ENCODE measurements around the gene PRXL2B.
"Not testable (repeated sequence)": the region's sequence is repeated elsewhere in the genome, so short reads cannot be mapped to it uniquely, and the experiment has no call there.

Gene PRXL2B

GRCh38 chr1:2611621-2612437 lies 25.3 kb downstream of the PRXL2B start:
- DNase-seq (ENCODE audit: low spot score) (no peak), FAIRE-seq (no peak)

GRCh38 chr1:2612591-2613365 lies 26.2 kb downstream of the PRXL2B start:
- FAIRE-seq, result no peak
- DNase-seq (ENCODE audit: low spot score), result no peak

- FAIRE-seq (no peak), DNase-seq (ENCODE audit: low spot score) (no peak)
Measured at GRCh38 chr1:2614145-2614544, 27.6 kb downstream of the PRXL2B start.

- FAIRE-seq (no peak), DNase-seq (ENCODE audit: low spot score) (no peak)
Measured at GRCh38 chr1:2617971-2618470, 31.4 kb downstream of the PRXL2B start.

GRCh38 chr1:2623571-2624337 lies 37.2 kb downstream of the PRXL2B start:
- DNase-seq (ENCODE audit: low spot score) (no peak), FAIRE-seq (no peak)

GRCh38 chr1:2624735-2625300 lies 38.2 kb downstream of the PRXL2B start:
- FAIRE-seq (no peak), DNase-seq (ENCODE audit: low spot score) (no peak)

- DNase-seq (ENCODE audit: low spot score) (no peak), FAIRE-seq (no peak)
Measured at GRCh38 chr1:2625311-2625710, 38.7 kb downstream of the PRXL2B start.

GRCh38 chr1:2625748-2626147 lies 39.2 kb downstream of the PRXL2B start:
- DNase-seq (ENCODE audit: low spot score); FAIRE-seq: not testable (repeated sequence)

GRCh38 chr1:2627746-2628145 lies 41.2 kb downstream of the PRXL2B start:
- FAIRE-seq (no peak), DNase-seq (ENCODE audit: low spot score) (no peak)

GRCh38 chr1:2628191-2628932 lies 41.8 kb downstream of the PRXL2B start:
- DNase-seq (ENCODE audit: low spot score), result no peak
- no peak for FAIRE-seq

GRCh38 chr1:2628933-2629626 lies 42.5 kb downstream of the PRXL2B start:
- no peak for FAIRE-seq
- DNase-seq (ENCODE audit: low spot score), result no peak

- no peak for FAIRE-seq
- no peak for DNase-seq (ENCODE audit: low spot score)
Measured at GRCh38 chr1:2629627-2630497, 43.3 kb downstream of the PRXL2B start.

- DNase-seq (ENCODE audit: low spot score), result no peak
- FAIRE-seq, result no peak
Measured at GRCh38 chr1:2630498-2631135, 44.0 kb downstream of the PRXL2B start.

GRCh38 chr1:2631136-2632050 lies 44.8 kb downstream of the PRXL2B start:
- no peak for DNase-seq (ENCODE audit: low spot score)
- FAIRE-seq, result no peak

GRCh38 chr1:2632051-2632430 lies 45.5 kb downstream of the PRXL2B start:
- DNase-seq (ENCODE audit: low spot score) (no peak), FAIRE-seq (no peak)

GRCh38 chr1:2632561-2633361 lies 46.2 kb downstream of the PRXL2B start, which contains the start of gene MMEL1:
Gene MMEL1, minus strand, starts transcription at chr1:2633016. Its CDS starts 3,532 bp downstream, at chr1:2629484.
- no peak for DNase-seq (ENCODE audit: low spot score)
- no peak for FAIRE-seq
